Lower leg skin (tissue), 3 donors: ENCODE measurements around the gene ANKAR.
"Not testable (repeated sequence)": the region's sequence is repeated elsewhere in the genome, so short reads cannot be mapped to it uniquely, and the experiment has no call there.

Experiments
- POLR2A ChIP-seq, 2 donors: fragments of 450-650 bp; IDR thresholded peaks; one replicate each; pipeline ENCODE4 v1.6.1; 2016 to 2017; ENCODE audit warnings: antibody characterized with exemption in 2 of 2, mild to moderate bottlenecking in 1 of 2, moderate library complexity in 1 of 2
- TF ChIP-seq, protein P1 (sequence below), 3 donors: fragments of 450-650 bp; IDR thresholded peaks; one replicate each; pipeline ENCODE4 v1.5.1; 2016; ENCODE audit warnings: antibody characterized with exemption in 3 of 3, mild to moderate bottlenecking in 3 of 3, moderate library complexity in 2 of 3

DNA sequence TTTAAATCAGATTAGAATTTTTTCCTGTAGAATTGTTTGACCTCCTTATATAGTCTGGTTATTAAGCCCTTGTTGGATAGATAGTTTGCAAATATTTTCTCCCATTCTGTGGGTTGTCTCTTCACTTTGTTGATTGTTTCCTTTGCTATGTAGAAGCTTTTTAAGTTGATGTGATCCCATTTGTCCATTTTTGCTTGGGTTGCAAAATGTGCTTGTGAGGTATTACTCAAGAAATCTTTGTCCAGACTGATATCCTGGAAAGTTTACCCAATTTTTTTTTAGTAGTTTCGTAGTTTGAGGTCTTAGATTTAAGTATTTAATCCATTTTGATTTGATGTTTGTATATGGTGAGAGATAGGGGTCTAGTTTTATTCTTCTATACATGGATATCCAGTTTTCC is 13.3 kb downstream of the ANKAR start:
- TF ChIP-seq, protein P1, sequence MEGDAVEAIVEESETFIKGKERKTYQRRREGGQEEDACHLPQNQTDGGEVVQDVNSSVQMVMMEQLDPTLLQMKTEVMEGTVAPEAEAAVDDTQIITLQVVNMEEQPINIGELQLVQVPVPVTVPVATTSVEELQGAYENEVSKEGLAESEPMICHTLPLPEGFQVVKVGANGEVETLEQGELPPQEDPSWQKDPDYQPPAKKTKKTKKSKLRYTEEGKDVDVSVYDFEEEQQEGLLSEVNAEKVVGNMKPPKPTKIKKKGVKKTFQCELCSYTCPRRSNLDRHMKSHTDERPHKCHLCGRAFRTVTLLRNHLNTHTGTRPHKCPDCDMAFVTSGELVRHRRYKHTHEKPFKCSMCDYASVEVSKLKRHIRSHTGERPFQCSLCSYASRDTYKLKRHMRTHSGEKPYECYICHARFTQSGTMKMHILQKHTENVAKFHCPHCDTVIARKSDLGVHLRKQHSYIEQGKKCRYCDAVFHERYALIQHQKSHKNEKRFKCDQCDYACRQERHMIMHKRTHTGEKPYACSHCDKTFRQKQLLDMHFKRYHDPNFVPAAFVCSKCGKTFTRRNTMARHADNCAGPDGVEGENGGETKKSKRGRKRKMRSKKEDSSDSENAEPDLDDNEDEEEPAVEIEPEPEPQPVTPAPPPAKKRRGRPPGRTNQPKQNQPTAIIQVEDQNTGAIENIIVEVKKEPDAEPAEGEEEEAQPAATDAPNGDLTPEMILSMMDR (IDR thresholded peaks at IDR 0.05), result not testable (repeated sequence)
- not testable (repeated sequence) for TF ChIP-seq POLR2A (IDR thresholded peaks at IDR 0.05)
